IPS DF 6.9 (cell line): Measurements from ENCODE around the gene ARMH1.
A peak's percentile ranks its signal among the peaks of the same experiment; 100 is the strongest.
"Not testable (repeated sequence)": the region's sequence is repeated elsewhere in the genome, so short reads cannot be mapped to it uniquely, and the experiment has no call there.

Experiments used
- DNase-seq: peaks from one replicate; pipeline ENCODE4 v3.0.0-alpha.2; 2013; ENCODE audit warnings: low read depth, low spot score
- H3K27ac ChIP-seq: one replicate; pipeline ENCODE4 v1.5.1; 2013; ENCODE audit warnings: low read length, control low read depth
- H3K27me3 ChIP-seq: 2 replicates; pipeline ENCODE4 v1.6.1; 2013; ENCODE audit warnings: mild to moderate bottlenecking, low read length; ENCODE audit not compliant: control insufficient read depth, insufficient read depth
- H3K36me3 ChIP-seq: 2 replicates; pipeline ENCODE4 v1.6.1; 2013; ENCODE audit warnings: low read length; ENCODE audit not compliant: control insufficient read depth, insufficient read depth
- H3K4me1 ChIP-seq: 2 replicates; pipeline ENCODE4 v1.6.1; 2013; ENCODE audit warnings: low read length; ENCODE audit not compliant: control insufficient read depth, insufficient read depth
- H3K4me3 ChIP-seq: 2 replicates; pipeline ENCODE4 v1.5.1; 2013; ENCODE audit warnings: mild to moderate bottlenecking, low read length
- H3K9me3 ChIP-seq: 2 replicates; pipeline ENCODE4 v1.6.1; 2013; ENCODE audit warnings: low read length, inconsistent platforms; ENCODE audit not compliant: control insufficient read depth, insufficient read depth
- WGBS: extraction: QIAGEN DNeasy Blood & Tissue Kit; methylation state at CpG from one replicate; pipeline ENCODE4 v1.1.7; 2013; ENCODE audit warnings: mixed read lengths, missing lambda C conversion rate; ENCODE audit not compliant: insufficient read length, insufficient coverage; 5-methylcytosine and 5-hydroxymethylcytosine counted together

ARMH1 gene

GRCh38 chr1:44723064-44723463 lies 48.5 kb downstream of the ARMH1 start:
- H3K9me3 ChIP-seq: no peaks in the 10 kb centered on the region
- no peak for DNase-seq
- H3K27me3 ChIP-seq: no peaks in the 10 kb centered on the region
- H3K27ac ChIP-seq: no peak overlapping the region
- WGBS: no CpG with 5 or more reads among the region's 9 CpGs
- H3K4me3 ChIP-seq: no peak overlapping the region
- no peaks in the 10 kb centered on the region for H3K4me1 ChIP-seq
- H3K36me3 ChIP-seq: no peaks in the 10 kb centered on the region

- WGBS: no CpG with 5 or more reads among the region's 28 CpGs
- Histone ChIP-seq H3K27me3 (no peaks in the 10 kb centered on the region), H3K27ac (no peak overlapping the region), H3K4me3 (no peak overlapping the region), H3K4me1 (no peaks in the 10 kb centered on the region), H3K36me3 (no peaks in the 10 kb centered on the region), H3K9me3 (no peaks in the 10 kb centered on the region)
- no peak for DNase-seq
Observed at GRCh38 chr1:44723496-44724295, 49.2 kb downstream of the ARMH1 start.

- Histone ChIP-seq H3K27ac (no peak overlapping the region), H3K9me3 (no peaks in the 10 kb centered on the region), H3K4me1 (no peaks in the 10 kb centered on the region), H3K4me3 (no peak overlapping the region), H3K27me3 (no peaks in the 10 kb centered on the region), H3K36me3 (no peaks in the 10 kb centered on the region)
- WGBS: no CpG with 5 or more reads among the region's 64 CpGs
- no peak for DNase-seq
Observed at GRCh38 chr1:44724296-44724954, 49.9 kb downstream of the ARMH1 start.

- Histone ChIP-seq H3K9me3 (no peaks in the 10 kb centered on the region), H3K4me1 (no peaks in the 10 kb centered on the region), H3K36me3 (no peaks in the 10 kb centered on the region), H3K4me3 (no peak overlapping the region), H3K27me3 (no peaks in the 10 kb centered on the region), H3K27ac (no peak overlapping the region)
- no CpG with 5 or more reads among the region's 27 CpGs for WGBS
- DNase-seq: no peak
Observed at GRCh38 chr1:44724955-44725698, 50.6 kb downstream of the ARMH1 start.

- DNase-seq: peak; percentile 89
- H3K27ac ChIP-seq: no peak within 1 kb of the TSS
- no peaks in the 10 kb centered on the region for H3K4me1 ChIP-seq
- 100% methylated on average over 2 of the region's 19 CpGs for WGBS
- no peak within 1 kb of the TSS for H3K4me3 ChIP-seq
- H3K27me3 ChIP-seq: no peaks in the 10 kb centered on the region
- no peaks in the 10 kb centered on the region for H3K9me3 ChIP-seq
- no peaks in the 10 kb centered on the region for H3K36me3 ChIP-seq
Observed at GRCh38 chr1:44730741-44731512, 56.4 kb downstream of the ARMH1 start, which contains the start of gene RNU5D-1. Gene RNU5D-1 (minus strand): TSS chr1:44731170.

GRCh38 chr1:44733365-44733764 lies 58.9 kb downstream of the ARMH1 start:
- H3K27me3 ChIP-seq: no peaks in the 10 kb centered on the region
- no peaks in the 10 kb centered on the region for H3K36me3 ChIP-seq
- no peak overlapping the region for H3K4me3 ChIP-seq
- H3K9me3 ChIP-seq: no peaks in the 10 kb centered on the region
- no peak for DNase-seq
- no CpG with 5 or more reads among the region's 1 CpG for WGBS
- no peaks in the 10 kb centered on the region for H3K4me1 ChIP-seq
- no peak overlapping the region for H3K27ac ChIP-seq

- no peak overlapping the region for H3K27ac ChIP-seq
- H3K4me3 ChIP-seq: no peak overlapping the region
- no peaks in the 10 kb centered on the region for H3K36me3 ChIP-seq
- H3K9me3 ChIP-seq: no peaks in the 10 kb centered on the region
- no CpG with 5 or more reads among the region's 1 CpG for WGBS
- DNase-seq: no peak
- no peaks in the 10 kb centered on the region for H3K27me3 ChIP-seq
- H3K4me1 ChIP-seq: no peaks in the 10 kb centered on the region
Observed at GRCh38 chr1:44733784-44734183, 59.3 kb downstream of the ARMH1 start.

GRCh38 chr1:44735992-44736391 lies 61.5 kb downstream of the ARMH1 start:
- no peak for DNase-seq
- no peak overlapping the region for H3K27ac ChIP-seq
- no peaks in the 10 kb centered on the region for H3K27me3 ChIP-seq
- no peak overlapping the region for H3K4me3 ChIP-seq
- H3K36me3 ChIP-seq: no peaks in the 10 kb centered on the region
- no CpG with 5 or more reads among the region's 1 CpG for WGBS
- no peaks in the 10 kb centered on the region for H3K9me3 ChIP-seq
- H3K4me1 ChIP-seq: no peaks in the 10 kb centered on the region

GRCh38 chr1:44738953-44739306 lies 64.4 kb downstream of the ARMH1 start:
- H3K4me3 ChIP-seq, H3K27ac ChIP-seq, H3K27me3 ChIP-seq, H3K4me1 ChIP-seq, H3K9me3 ChIP-seq, DNase-seq: not testable (repeated sequence)
- peaks cover 10% of the 10 kb centered on the region; the same call in 1 of the 2 replicates for H3K36me3 ChIP-seq
- WGBS: no CpG with 5 or more reads among the region's 1 CpG
